RWPE2 (cell line): ENCODE measurements around the gene SIRPA.

ENCODE experiments used
- ATAC-seq: fragments of 200-7000 bp; cut with Tn5 transposase; 3 replicates; pipeline ENCODE4 v1.9.1; 2021; ENCODE audit warnings: low read depth
- DNase-seq: peaks from one replicate; pipeline ENCODE4 v3.0.0-alpha.2; 2020; ENCODE audit warnings: low spot score
- H3K27ac ChIP-seq: fragments of 450-650 bp; 2 replicates; pipeline ENCODE4 v1.5.1; 2017; ENCODE audit warnings: mild to moderate bottlenecking; ENCODE audit not compliant: poor library complexity, severe bottlenecking
- H3K27me3 ChIP-seq: fragments of 250-450 bp; sonication (Bioruptor Pico); 2 replicates; pipeline ENCODE4 v1.5.1; 2021; ENCODE audit warnings: mild to moderate bottlenecking, moderate library complexity; ENCODE audit not compliant: insufficient read depth, poor library complexity, severe bottlenecking
- H3K36me3 ChIP-seq: fragments of 250-450 bp; sonication (Bioruptor Pico); 2 replicates; pipeline ENCODE4 v1.5.1; 2020; ENCODE audit warnings: low read depth, mild to moderate bottlenecking, moderate library complexity
- H3K4me1 ChIP-seq: fragments of 250-450 bp; sonication (Bioruptor Pico); 2 replicates; pipeline ENCODE4 v1.5.1; 2021; ENCODE audit warnings: mild to moderate bottlenecking, moderate library complexity; ENCODE audit not compliant: insufficient read depth, poor library complexity, severe bottlenecking
- H3K4me3 ChIP-seq: fragments of 250-450 bp; sonication (Bioruptor Pico); 2 replicates; pipeline ENCODE4 v1.5.1; 2021; ENCODE audit warnings: mild to moderate bottlenecking, moderate library complexity; ENCODE audit not compliant: severe bottlenecking
- H3K9me3 ChIP-seq: fragments of 250-450 bp; sonication (Bioruptor Pico); 2 replicates; pipeline ENCODE4 v1.5.1; 2021; ENCODE audit warnings: mild to moderate bottlenecking, moderate library complexity; ENCODE audit not compliant: severe bottlenecking
- CTCF ChIP-seq: fragments of 450-650 bp; IDR thresholded peaks from one replicate; pipeline ENCODE4 v1.5.1; 2017; ENCODE audit warnings: mild to moderate bottlenecking, moderate library complexity; ENCODE audit not compliant: poor library complexity, severe bottlenecking

Gene SIRPA

GRCh38 chr20:1945134-1945618 lies 50.0 kb downstream of the SIRPA start:
- no peak for TF ChIP-seq CTCF
- DNase-seq, result no peak
- Histone ChIP-seq H3K9me3 (no peaks in the 10 kb centered on the region), H3K4me1 (peaks cover 11% of the 10 kb centered on the region), H3K36me3 (no peaks in the 10 kb centered on the region), H3K4me3 (no peak overlapping the region), H3K27ac (no peak overlapping the region), H3K27me3 (no peaks in the 10 kb centered on the region)
- no peak for ATAC-seq

GRCh38 chr20:1945660-1946059 lies 50.5 kb downstream of the SIRPA start:
- Histone ChIP-seq H3K4me1 (peaks cover 11% of the 10 kb centered on the region), H3K27me3 (no peaks in the 10 kb centered on the region), H3K36me3 (no peaks in the 10 kb centered on the region), H3K9me3 (no peaks in the 10 kb centered on the region), H3K4me3 (no peak overlapping the region), H3K27ac (no peak overlapping the region)
- DNase-seq, result peak; percentile 26
- no peak for TF ChIP-seq CTCF
- no peak for ATAC-seq

GRCh38 chr20:1946442-1946761 lies 51.2 kb downstream of the SIRPA start:
- ATAC-seq (no peak), DNase-seq (no peak)
- H3K27me3 ChIP-seq, result no peaks in the 10 kb centered on the region
- no peak for TF ChIP-seq CTCF
- H3K36me3 ChIP-seq, result no peaks in the 10 kb centered on the region
- H3K27ac ChIP-seq, result no peak overlapping the region
- no peaks in the 10 kb centered on the region for H3K9me3 ChIP-seq
- H3K4me3 ChIP-seq, result no peak overlapping the region
- H3K4me1 ChIP-seq, result peaks cover 11% of the 10 kb centered on the region

- TF ChIP-seq CTCF, result no peak
- ATAC-seq (peak; percentile 42; the same call in 2 of the 3 replicates), DNase-seq (peak; percentile 48)
- H3K36me3 ChIP-seq, result no peaks in the 10 kb centered on the region
- no peaks in the 10 kb centered on the region for H3K9me3 ChIP-seq
- H3K4me3 ChIP-seq, result no peak overlapping the region
- H3K27ac ChIP-seq, result no peak overlapping the region
- H3K4me1 ChIP-seq, result peaks cover 5% of the 10 kb centered on the region
- no peaks in the 10 kb centered on the region for H3K27me3 ChIP-seq
Measured at GRCh38 chr20:1946762-1947534, 51.7 kb downstream of the SIRPA start.

- TF ChIP-seq CTCF, result no peak
- no peaks in the 10 kb centered on the region for H3K9me3 ChIP-seq
- H3K4me3 ChIP-seq, result no peak overlapping the region
- ATAC-seq, result no peak
- H3K4me1 ChIP-seq, result peaks cover 5% of the 10 kb centered on the region
- no peaks in the 10 kb centered on the region for H3K36me3 ChIP-seq
- no peak for DNase-seq
- H3K27ac ChIP-seq, result no peak overlapping the region
- no peaks in the 10 kb centered on the region for H3K27me3 ChIP-seq
Measured at GRCh38 chr20:1947535-1947846, 52.3 kb downstream of the SIRPA start.
